ENCODE data around the gene CACNA2D2. TPM values are rescaled to one million over a fixed set of nuclear protein-coding genes. Genes with fewer than 3 reads are reported as not detected.

Gene CACNA2D2
- total RNA-seq, 1 donor from 2014 or later: 2.5 TPM

- TF ChIP-seq, protein P1, sequence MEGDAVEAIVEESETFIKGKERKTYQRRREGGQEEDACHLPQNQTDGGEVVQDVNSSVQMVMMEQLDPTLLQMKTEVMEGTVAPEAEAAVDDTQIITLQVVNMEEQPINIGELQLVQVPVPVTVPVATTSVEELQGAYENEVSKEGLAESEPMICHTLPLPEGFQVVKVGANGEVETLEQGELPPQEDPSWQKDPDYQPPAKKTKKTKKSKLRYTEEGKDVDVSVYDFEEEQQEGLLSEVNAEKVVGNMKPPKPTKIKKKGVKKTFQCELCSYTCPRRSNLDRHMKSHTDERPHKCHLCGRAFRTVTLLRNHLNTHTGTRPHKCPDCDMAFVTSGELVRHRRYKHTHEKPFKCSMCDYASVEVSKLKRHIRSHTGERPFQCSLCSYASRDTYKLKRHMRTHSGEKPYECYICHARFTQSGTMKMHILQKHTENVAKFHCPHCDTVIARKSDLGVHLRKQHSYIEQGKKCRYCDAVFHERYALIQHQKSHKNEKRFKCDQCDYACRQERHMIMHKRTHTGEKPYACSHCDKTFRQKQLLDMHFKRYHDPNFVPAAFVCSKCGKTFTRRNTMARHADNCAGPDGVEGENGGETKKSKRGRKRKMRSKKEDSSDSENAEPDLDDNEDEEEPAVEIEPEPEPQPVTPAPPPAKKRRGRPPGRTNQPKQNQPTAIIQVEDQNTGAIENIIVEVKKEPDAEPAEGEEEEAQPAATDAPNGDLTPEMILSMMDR (IDR thresholded peaks at IDR 0.05): no peak
- TF ChIP-seq POLR2A (IDR thresholded peaks at IDR 0.05) (no peak), POLR2AphosphoS5 (IDR thresholded peaks at IDR 0.05; ENCODE audit: insufficient read depth in 1 of 2, low read depth in 1 of 2) (no peak)
- DNase-seq (ENCODE audit: extremely low spot score in 2 of 2): no peak
- intact Hi-C loops (cut with DNase I): no loop called here
- Histone ChIP-seq H3K36me3 (no peaks in the 10 kb centered on the region), H3K9me3 (no peaks in the 10 kb centered on the region), H3K27me3 (no peaks in the 10 kb centered on the region), H3K27ac (peak overlapping the region; percentile 48), H3K4me3 (peak overlapping the region in 1 of 2 donors; percentile 23), H3K4me1 (peaks cover 5% of the 10 kb centered on the region)
Measured at GRCh38 chr3:50450209-50450921, 53.1 kb downstream of the CACNA2D2 start.

DNA sequence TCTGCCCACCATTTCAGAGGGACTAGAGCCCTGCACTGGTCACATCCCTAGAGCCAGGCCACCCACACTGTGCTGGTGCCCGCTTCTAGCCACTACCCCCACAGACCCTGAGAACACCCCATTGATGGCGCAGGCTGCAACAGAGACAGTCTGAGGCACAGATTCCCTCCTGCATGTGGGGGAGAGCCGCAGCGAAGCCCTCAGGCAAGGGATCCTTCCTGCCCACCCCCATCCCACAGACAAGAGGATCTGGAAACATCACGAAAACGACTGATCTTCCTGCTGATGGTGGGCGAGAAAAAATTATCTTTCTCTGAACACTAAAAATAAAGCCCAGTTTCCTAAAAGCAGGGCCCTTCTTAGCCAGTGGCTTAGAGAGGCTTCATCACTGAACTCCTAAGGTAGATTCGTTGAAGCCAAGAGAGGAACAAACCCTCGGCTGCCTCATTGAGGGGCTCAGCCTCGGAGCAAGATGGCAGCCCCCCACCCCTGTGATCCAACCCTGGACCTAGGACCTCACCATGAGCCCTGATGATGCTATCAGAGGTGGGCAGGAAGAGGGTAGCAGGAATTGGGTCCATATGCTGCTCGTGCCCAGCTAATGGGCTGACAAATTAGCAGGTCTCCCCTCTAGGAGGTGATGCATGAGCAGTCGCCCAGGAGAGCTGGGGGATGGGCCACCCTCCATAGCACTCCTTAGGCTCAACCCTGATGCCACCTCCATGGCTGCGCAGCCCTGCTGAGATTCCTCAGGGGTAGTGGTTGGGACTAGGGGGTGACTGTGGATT lies 54.5 kb downstream of the CACNA2D2 start:
- Histone ChIP-seq H3K4me1 (peaks cover 5% of the 10 kb centered on the region), H3K27ac (no peak overlapping the region), H3K36me3 (no peaks in the 10 kb centered on the region), H3K9me3 (no peaks in the 10 kb centered on the region), H3K27me3 (no peaks in the 10 kb centered on the region), H3K4me3 (no peak overlapping the region)
- TF ChIP-seq POLR2AphosphoS5 (IDR thresholded peaks at IDR 0.05; ENCODE audit: insufficient read depth in 1 of 2, low read depth in 1 of 2) (no peak), POLR2A (IDR thresholded peaks at IDR 0.05) (no peak)
- TF ChIP-seq, protein P1 (IDR thresholded peaks at IDR 0.05): no peak
- intact Hi-C loops (cut with DNase I): no loop called here
- no peak for DNase-seq (ENCODE audit: extremely low spot score in 2 of 2)

GRCh38 chr3:50447290-50447840 lies 56.1 kb downstream of the CACNA2D2 start:
- intact Hi-C loops (cut with DNase I): no loop called here
- H3K36me3 ChIP-seq: no peaks in the 10 kb centered on the region
- peaks cover 5% of the 10 kb centered on the region for H3K4me1 ChIP-seq
- H3K27me3 ChIP-seq: no peaks in the 10 kb centered on the region
- no peaks in the 10 kb centered on the region for H3K9me3 ChIP-seq
- no peak overlapping the region for H3K4me3 ChIP-seq
- H3K27ac ChIP-seq: no peak overlapping the region
- DNase-seq (ENCODE audit: extremely low spot score in 2 of 2): no peak
- no peak for TF ChIP-seq POLR2AphosphoS5 (IDR thresholded peaks at IDR 0.05; ENCODE audit: insufficient read depth in 1 of 2, low read depth in 1 of 2)
- TF ChIP-seq, protein P1 (IDR thresholded peaks at IDR 0.05): no peak
- no peak for TF ChIP-seq POLR2A (IDR thresholded peaks at IDR 0.05)

DNA sequence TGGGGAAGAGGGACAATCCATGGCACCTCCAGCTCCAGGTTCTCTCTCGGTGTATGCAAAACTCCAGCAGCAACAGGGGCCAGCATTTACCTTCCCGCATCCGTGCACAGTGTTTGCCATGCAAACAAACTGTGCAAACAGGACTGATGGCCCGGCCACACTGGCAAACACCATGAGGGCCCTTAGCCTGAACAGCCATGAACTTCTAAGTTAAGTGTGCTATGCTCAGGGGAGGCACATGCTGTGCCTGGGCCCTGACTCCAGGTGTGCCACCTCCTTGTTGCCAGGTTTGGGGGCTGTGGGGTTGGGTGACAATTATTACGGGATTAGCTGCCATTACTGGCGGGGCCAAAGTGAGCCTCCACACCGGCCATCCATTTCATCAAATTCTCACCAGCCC lies 57.5 kb downstream of the CACNA2D2 start:
- H3K4me1 ChIP-seq: peaks cover 4% of the 10 kb centered on the region
- TF ChIP-seq POLR2A (IDR thresholded peaks at IDR 0.05) (no peak), POLR2AphosphoS5 (IDR thresholded peaks at IDR 0.05; ENCODE audit: insufficient read depth in 1 of 2, low read depth in 1 of 2) (no peak)
- TF ChIP-seq, protein P1 (IDR thresholded peaks at IDR 0.05): no peak
- intact Hi-C loops (cut with DNase I): no loop called here

More for the DNA sequence above, 57.5 kb downstream of the CACNA2D2 start:
- no peaks in the 10 kb centered on the region for H3K36me3 ChIP-seq
- H3K27me3 ChIP-seq: no peaks in the 10 kb centered on the region
- no peak overlapping the region for H3K4me3 ChIP-seq
- no peak overlapping the region for H3K27ac ChIP-seq
- no peak for DNase-seq (ENCODE audit: extremely low spot score in 2 of 2)
- no peaks in the 10 kb centered on the region for H3K9me3 ChIP-seq
